HCT116 (cell line): ENCODE results near the gene PTPN23.

Experiments
- CEBPB ChIP-seq: IDR thresholded peaks from 2 replicates; pipeline ENCODE4 v1.6.1; 2012; ENCODE audit warnings: low read depth
- CTCF ChIP-seq, 3 experiments: fragments of 200-600 bp in 1 of 3; sonication (generic) in 1 of 3; IDR thresholded peaks in 2 of 3; conservative IDR thresholded peaks in 1 of 3; 2 replicates each; pipeline ENCODE4 v1.5.1; 2012 to 2017; ENCODE audit warnings: low read depth in 2 of 3, low read length in 2 of 3, antibody characterized with exemption in 1 of 3, borderline replicate concordance in 1 of 3, control low read depth in 1 of 3, mild to moderate bottlenecking in 1 of 3, mixed read lengths in 1 of 3, mixed run types in 1 of 3, moderate library complexity in 1 of 3; ENCODE audit not compliant: insufficient read depth in 1 of 3
- EGR1 ChIP-seq: IDR thresholded peaks from 2 replicates; pipeline ENCODE4 v1.6.1; 2012; ENCODE audit warnings: low read depth
- EZH2 ChIP-seq: fragments of 200-600 bp; sonication (generic); IDR thresholded peaks from 2 replicates; pipeline ENCODE4 v1.6.1; 2017; ENCODE audit warnings: antibody characterized with exemption, mixed run types
- POLR2AphosphoS5 ChIP-seq: IDR thresholded peaks from 2 replicates; pipeline ENCODE4 v1.6.1; 2011; ENCODE audit warnings: mild to moderate bottlenecking, low read depth, low read length, moderate library complexity
- SP1 ChIP-seq: IDR thresholded peaks from 2 replicates; pipeline ENCODE4 v1.6.1; 2012; ENCODE audit warnings: low read depth
- YY1 ChIP-seq: IDR thresholded peaks from 2 replicates; pipeline ENCODE4 v1.6.1; 2011; ENCODE audit warnings: low read length, low read depth, moderate library complexity, mild to moderate bottlenecking; ENCODE audit not compliant: insufficient replicate concordance; ENCODE audit errors: extremely low read depth

GRCh38 chr3:47404431-47404876 lies 23.6 kb downstream of the PTPN23 start:
- TF ChIP-seq CTCF (IDR thresholded peaks at IDR 0.05 in 2 of 3, conservative IDR thresholded peaks at IDR 0.05 in 1 of 3; ENCODE audit: borderline replicate concordance in 1 of 3, insufficient read depth in 1 of 3, low read depth in 2 of 3, low read length in 2 of 3) (no peak), POLR2AphosphoS5 (no peak), EGR1 (no peak), CEBPB (no peak), SP1 (no peak), EZH2 (no peak), YY1 (no peak)
